ENCODE results near the gene BAZ2B.

BAZ2B gene

DNA sequence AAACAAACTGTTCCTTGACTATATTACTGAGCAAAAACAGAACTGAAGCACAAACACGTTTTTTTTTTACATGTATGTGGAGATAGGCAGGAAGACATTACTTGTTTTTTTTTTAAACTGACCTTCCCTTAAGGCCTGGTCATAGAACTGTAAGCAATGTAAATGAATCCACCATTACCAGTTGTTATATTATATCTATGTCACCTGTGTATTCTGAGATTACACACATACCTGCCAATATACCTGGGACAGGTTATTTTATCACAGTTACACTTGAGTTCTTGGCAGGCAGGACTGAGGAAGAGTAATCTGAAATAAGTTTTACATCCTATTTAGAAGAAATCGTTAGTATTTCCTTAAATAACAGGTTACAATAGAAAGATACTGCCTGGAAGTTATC, 155.3 kb downstream of the BAZ2B start:
- Histone ChIP-seq H3K9me3 (ENCODE audit: low read length) (no peaks in the 10 kb centered on the region), H3K9ac (ENCODE audit: low read length) (no peak overlapping the region), H3K4me3 (ENCODE audit: low read depth, low read length, poor library complexity, severe bottlenecking) (no peak overlapping the region), H2AFZ (ENCODE audit: low read length) (no peak overlapping the region), H3K79me2 (ENCODE audit: insufficient read depth, low read length) (no peaks in the 10 kb centered on the region), H3K36me3 (ENCODE audit: insufficient read depth, low read length) (no peaks in the 10 kb centered on the region), H3K9me2 (ENCODE audit: low read depth, low read length) (no peaks in the 10 kb centered on the region), H3K4me2 (ENCODE audit: low read length) (no peak overlapping the region), H3F3A (ENCODE audit: insufficient read depth, low read length) (no peaks in the 10 kb centered on the region), H3K27me3 (ENCODE audit: insufficient read depth, low read length) (no peaks in the 10 kb centered on the region), H3K27ac (ENCODE audit: low read depth, low read length, poor library complexity, severe bottlenecking) (no peak overlapping the region), H3K4me1 (ENCODE audit: insufficient read depth, low read length, severe bottlenecking) (no peaks in the 10 kb centered on the region), H4K20me1 (ENCODE audit: insufficient read depth, low read length) (no peaks in the 10 kb centered on the region)
- TF ChIP-seq, protein P1, sequence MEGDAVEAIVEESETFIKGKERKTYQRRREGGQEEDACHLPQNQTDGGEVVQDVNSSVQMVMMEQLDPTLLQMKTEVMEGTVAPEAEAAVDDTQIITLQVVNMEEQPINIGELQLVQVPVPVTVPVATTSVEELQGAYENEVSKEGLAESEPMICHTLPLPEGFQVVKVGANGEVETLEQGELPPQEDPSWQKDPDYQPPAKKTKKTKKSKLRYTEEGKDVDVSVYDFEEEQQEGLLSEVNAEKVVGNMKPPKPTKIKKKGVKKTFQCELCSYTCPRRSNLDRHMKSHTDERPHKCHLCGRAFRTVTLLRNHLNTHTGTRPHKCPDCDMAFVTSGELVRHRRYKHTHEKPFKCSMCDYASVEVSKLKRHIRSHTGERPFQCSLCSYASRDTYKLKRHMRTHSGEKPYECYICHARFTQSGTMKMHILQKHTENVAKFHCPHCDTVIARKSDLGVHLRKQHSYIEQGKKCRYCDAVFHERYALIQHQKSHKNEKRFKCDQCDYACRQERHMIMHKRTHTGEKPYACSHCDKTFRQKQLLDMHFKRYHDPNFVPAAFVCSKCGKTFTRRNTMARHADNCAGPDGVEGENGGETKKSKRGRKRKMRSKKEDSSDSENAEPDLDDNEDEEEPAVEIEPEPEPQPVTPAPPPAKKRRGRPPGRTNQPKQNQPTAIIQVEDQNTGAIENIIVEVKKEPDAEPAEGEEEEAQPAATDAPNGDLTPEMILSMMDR (IDR thresholded peaks at IDR 0.05; ENCODE audit: low read length), result no peak
- TF ChIP-seq EZH2 (IDR thresholded peaks at IDR 0.05; ENCODE audit: borderline replicate concordance, low read length), result no peak

DNA sequence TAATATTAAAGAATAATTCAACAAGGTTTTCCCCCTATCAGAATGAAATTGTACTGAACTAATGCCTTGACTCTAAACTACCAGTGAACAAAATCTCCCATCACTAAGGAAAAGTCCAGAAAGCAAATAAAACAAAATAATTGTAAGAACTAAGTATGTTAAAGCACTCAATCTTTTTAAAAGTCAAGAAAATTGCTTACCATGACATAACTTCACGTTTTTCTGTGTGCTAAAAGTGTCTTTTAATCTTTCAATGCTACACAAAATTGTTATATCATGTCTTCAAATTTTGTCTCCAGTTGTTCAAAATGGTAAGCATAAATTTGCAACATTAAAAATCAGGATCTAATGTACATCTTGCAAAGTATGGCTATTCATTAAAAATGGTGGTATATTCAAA, 156.1 kb downstream of the BAZ2B start:
- no peak overlapping the region for H3K4me2 ChIP-seq (ENCODE audit: low read length)
- no peaks in the 10 kb centered on the region for H3K27me3 ChIP-seq (ENCODE audit: insufficient read depth, low read length)
- no peaks in the 10 kb centered on the region for H4K20me1 ChIP-seq (ENCODE audit: insufficient read depth, low read length)
- no peaks in the 10 kb centered on the region for H3K4me1 ChIP-seq (ENCODE audit: insufficient read depth, low read length, severe bottlenecking)
- no peaks in the 10 kb centered on the region for H3K79me2 ChIP-seq (ENCODE audit: insufficient read depth, low read length)
- H3K9me2 ChIP-seq (ENCODE audit: low read depth, low read length), result no peaks in the 10 kb centered on the region
- H3F3A ChIP-seq (ENCODE audit: insufficient read depth, low read length), result no peaks in the 10 kb centered on the region
- H3K36me3 ChIP-seq (ENCODE audit: insufficient read depth, low read length), result no peaks in the 10 kb centered on the region
- no peak overlapping the region for H3K9ac ChIP-seq (ENCODE audit: low read length)
- TF ChIP-seq, protein P1 (IDR thresholded peaks at IDR 0.05; ENCODE audit: low read length), result no peak
- no peak for TF ChIP-seq EZH2 (IDR thresholded peaks at IDR 0.05; ENCODE audit: borderline replicate concordance, low read length)
- no peak overlapping the region for H2AFZ ChIP-seq (ENCODE audit: low read length)
- no peak overlapping the region for H3K4me3 ChIP-seq (ENCODE audit: low read depth, low read length, poor library complexity, severe bottlenecking)
- no peaks in the 10 kb centered on the region for H3K9me3 ChIP-seq (ENCODE audit: low read length)
- no peak overlapping the region for H3K27ac ChIP-seq (ENCODE audit: low read depth, low read length, poor library complexity, severe bottlenecking)

DNA sequence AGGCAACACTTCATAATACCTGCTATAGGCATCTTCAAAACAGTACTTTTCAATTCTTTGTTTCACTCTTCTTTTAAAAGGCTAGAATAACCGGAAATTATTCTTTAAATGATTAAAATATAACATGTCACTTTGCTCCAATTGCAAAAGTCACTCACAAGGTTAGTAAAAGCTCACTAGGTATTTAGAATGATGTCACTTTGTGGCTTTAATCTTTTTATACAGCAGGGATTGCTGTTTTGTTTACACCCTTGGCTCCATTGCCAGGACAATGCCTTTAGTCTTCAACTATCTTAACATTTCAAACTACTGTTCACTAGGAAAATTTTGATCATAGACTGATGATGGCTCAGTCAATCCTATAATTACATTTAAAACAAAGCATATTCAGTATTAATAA, 157.1 kb downstream of the BAZ2B start:
- Histone ChIP-seq H3K4me3 (ENCODE audit: low read depth, low read length, poor library complexity, severe bottlenecking) (no peak overlapping the region), H3K27me3 (ENCODE audit: insufficient read depth, low read length) (no peaks in the 10 kb centered on the region), H3K9ac (ENCODE audit: low read length) (no peak overlapping the region), H3K27ac (ENCODE audit: low read depth, low read length, poor library complexity, severe bottlenecking) (no peak overlapping the region), H3K9me3 (ENCODE audit: low read length) (no peaks in the 10 kb centered on the region), H3K9me2 (ENCODE audit: low read depth, low read length) (no peaks in the 10 kb centered on the region), H3K79me2 (ENCODE audit: insufficient read depth, low read length) (no peaks in the 10 kb centered on the region), H3F3A (ENCODE audit: insufficient read depth, low read length) (no peaks in the 10 kb centered on the region), H3K4me2 (ENCODE audit: low read length) (no peak overlapping the region), H2AFZ (ENCODE audit: low read length) (no peak overlapping the region), H3K4me1 (ENCODE audit: insufficient read depth, low read length, severe bottlenecking) (no peaks in the 10 kb centered on the region), H4K20me1 (ENCODE audit: insufficient read depth, low read length) (no peaks in the 10 kb centered on the region), H3K36me3 (ENCODE audit: insufficient read depth, low read length) (no peaks in the 10 kb centered on the region)
- TF ChIP-seq, protein P1 (IDR thresholded peaks at IDR 0.05; ENCODE audit: low read length), result no peak
- no peak for TF ChIP-seq EZH2 (IDR thresholded peaks at IDR 0.05; ENCODE audit: borderline replicate concordance, low read length)
